ENCODE results near the gene TOP3A. TPM values are rescaled to one million over a fixed set of nuclear protein-coding genes. Genes with fewer than 3 reads are reported as not detected.

Gene TOP3A
- total RNA-seq, 1 experiment from 2014 or later: 19.0 TPM

- DNase-seq: no peak
- Histone ChIP-seq H3K27ac (ENCODE audit: low read length) (peak overlapping the region; percentile 45; the same call in 1 of the 2 replicates), H3K9me3 (ENCODE audit: low read length) (no peaks in the 10 kb centered on the region), H4K20me1 (ENCODE audit: insufficient read depth, low read depth, low read length) (peaks cover 9% of the 10 kb centered on the region; the same call in 1 of the 2 replicates), H3K4me2 (ENCODE audit: low read depth, low read length, poor library complexity, severe bottlenecking) (peak overlapping the region; percentile 86), H3K36me3 (ENCODE audit: insufficient read depth, low read length) (peaks cover 6% of the 10 kb centered on the region; the same call in 1 of the 2 replicates), H3K27me3 (ENCODE audit: low read length) (no peaks in the 10 kb centered on the region), H3K79me2 (ENCODE audit: low read length) (peaks cover 29% of the 10 kb centered on the region), H3K4me1 (ENCODE audit: low read length) (peaks cover 35% of the 10 kb centered on the region), H2AFZ (ENCODE audit: low read length) (peak overlapping the region; percentile 100; the same call in 1 of the 2 replicates), H3K9me2 (replicated peaks; ENCODE audit: insufficient read depth, low read length) (no peaks in the 10 kb centered on the region), H3K4me3 (ENCODE audit: low read length) (peak overlapping the region; percentile 83), H3K9ac (ENCODE audit: low read length) (peak overlapping the region; percentile 94)
These were observed 57.4 kb downstream of the TOP3A start for GRCh38 chr17:18257268-18257981.

- Histone ChIP-seq H3K4me2 (ENCODE audit: low read depth, low read length, poor library complexity, severe bottlenecking) (peak overlapping the region; percentile 86), H3K9me3 (ENCODE audit: low read length) (no peaks in the 10 kb centered on the region), H3K79me2 (ENCODE audit: low read length) (peaks cover 29% of the 10 kb centered on the region), H3K27ac (ENCODE audit: low read length) (no peak overlapping the region), H3K9ac (ENCODE audit: low read length) (peak overlapping the region; percentile 94), H3K4me3 (ENCODE audit: low read length) (peak overlapping the region; percentile 83), H2AFZ (ENCODE audit: low read length) (no peak overlapping the region), H4K20me1 (ENCODE audit: insufficient read depth, low read depth, low read length) (peaks cover 9% of the 10 kb centered on the region; the same call in 1 of the 2 replicates), H3K36me3 (ENCODE audit: insufficient read depth, low read length) (peaks cover 6% of the 10 kb centered on the region; the same call in 1 of the 2 replicates), H3K4me1 (ENCODE audit: low read length) (peaks cover 31% of the 10 kb centered on the region), H3K9me2 (replicated peaks; ENCODE audit: insufficient read depth, low read length) (no peaks in the 10 kb centered on the region), H3K27me3 (ENCODE audit: low read length) (no peaks in the 10 kb centered on the region)
- no peak for DNase-seq
These were observed 58.0 kb downstream of the TOP3A start for GRCh38 chr17:18256776-18257175.

GRCh38 chr17:18256351-18256750 is 58.4 kb downstream of the TOP3A start:
- no peak overlapping the region for H3K27ac ChIP-seq (ENCODE audit: low read length)
- H3K9ac ChIP-seq (ENCODE audit: low read length): no peak overlapping the region
- H3K4me2 ChIP-seq (ENCODE audit: low read depth, low read length, poor library complexity, severe bottlenecking): no peak overlapping the region
- H3K9me2 ChIP-seq (replicated peaks; ENCODE audit: insufficient read depth, low read length): no peaks in the 10 kb centered on the region
- peaks cover 6% of the 10 kb centered on the region; the same call in 1 of the 2 replicates for H3K36me3 ChIP-seq (ENCODE audit: insufficient read depth, low read length)
- H3K79me2 ChIP-seq (ENCODE audit: low read length): peaks cover 29% of the 10 kb centered on the region
- no peaks in the 10 kb centered on the region for H3K9me3 ChIP-seq (ENCODE audit: low read length)
- peaks cover 26% of the 10 kb centered on the region for H3K4me1 ChIP-seq (ENCODE audit: low read length)
- H3K27me3 ChIP-seq (ENCODE audit: low read length): no peaks in the 10 kb centered on the region
- DNase-seq: no peak
- no peak overlapping the region for H3K4me3 ChIP-seq (ENCODE audit: low read length)
- H2AFZ ChIP-seq (ENCODE audit: low read length): no peak overlapping the region
- H4K20me1 ChIP-seq (ENCODE audit: insufficient read depth, low read depth, low read length): peaks cover 9% of the 10 kb centered on the region; the same call in 1 of the 2 replicates

- peaks cover 29% of the 10 kb centered on the region for H3K79me2 ChIP-seq (ENCODE audit: low read length)
- no peak overlapping the region for H3K9ac ChIP-seq (ENCODE audit: low read length)
- no peaks in the 10 kb centered on the region for H3K27me3 ChIP-seq (ENCODE audit: low read length)
- H3K9me3 ChIP-seq (ENCODE audit: low read length): no peaks in the 10 kb centered on the region
- H3K36me3 ChIP-seq (ENCODE audit: insufficient read depth, low read length): peaks cover 6% of the 10 kb centered on the region; the same call in 1 of the 2 replicates
- H2AFZ ChIP-seq (ENCODE audit: low read length): no peak overlapping the region
- H3K4me1 ChIP-seq (ENCODE audit: low read length): peaks cover 22% of the 10 kb centered on the region
- no peak for DNase-seq
- no peak overlapping the region for H3K27ac ChIP-seq (ENCODE audit: low read length)
- H3K4me2 ChIP-seq (ENCODE audit: low read depth, low read length, poor library complexity, severe bottlenecking): no peak overlapping the region
- H3K4me3 ChIP-seq (ENCODE audit: low read length): no peak overlapping the region
- peaks cover 9% of the 10 kb centered on the region; the same call in 1 of the 2 replicates for H4K20me1 ChIP-seq (ENCODE audit: insufficient read depth, low read depth, low read length)
- no peaks in the 10 kb centered on the region for H3K9me2 ChIP-seq (replicated peaks; ENCODE audit: insufficient read depth, low read length)
These were observed 59.7 kb downstream of the TOP3A start for GRCh38 chr17:18254888-18255649.

GRCh38 chr17:18253947-18254821 is 60.6 kb downstream of the TOP3A start:
- no peaks in the 10 kb centered on the region for H3K27me3 ChIP-seq (ENCODE audit: low read length)
- H3K9ac ChIP-seq (ENCODE audit: low read length): no peak overlapping the region
- H3K27ac ChIP-seq (ENCODE audit: low read length): no peak overlapping the region
- H3K9me3 ChIP-seq (ENCODE audit: low read length): no peaks in the 10 kb centered on the region
- peaks cover 29% of the 10 kb centered on the region for H3K79me2 ChIP-seq (ENCODE audit: low read length)
- DNase-seq: no peak
- H4K20me1 ChIP-seq (ENCODE audit: insufficient read depth, low read depth, low read length): peaks cover 9% of the 10 kb centered on the region; the same call in 1 of the 2 replicates
- H3K36me3 ChIP-seq (ENCODE audit: insufficient read depth, low read length): peaks cover 6% of the 10 kb centered on the region; the same call in 1 of the 2 replicates
- H3K9me2 ChIP-seq (replicated peaks; ENCODE audit: insufficient read depth, low read length): no peaks in the 10 kb centered on the region
- H2AFZ ChIP-seq (ENCODE audit: low read length): no peak overlapping the region
- no peak overlapping the region for H3K4me2 ChIP-seq (ENCODE audit: low read depth, low read length, poor library complexity, severe bottlenecking)
- peaks cover 16% of the 10 kb centered on the region for H3K4me1 ChIP-seq (ENCODE audit: low read length)
- no peak overlapping the region for H3K4me3 ChIP-seq (ENCODE audit: low read length)

- peaks cover 9% of the 10 kb centered on the region; the same call in 1 of the 2 replicates for H4K20me1 ChIP-seq (ENCODE audit: insufficient read depth, low read depth, low read length)
These were observed 61.5 kb downstream of the TOP3A start for GRCh38 chr17:18253187-18253884.

GRCh38 chr17:18252160-18252559 is 62.6 kb downstream of the TOP3A start:
- H3K27me3 ChIP-seq (ENCODE audit: low read length): no peaks in the 10 kb centered on the region
- H3K4me2 ChIP-seq (ENCODE audit: low read depth, low read length, poor library complexity, severe bottlenecking): no peak overlapping the region
- peaks cover 12% of the 10 kb centered on the region; the same call in 1 of the 2 replicates for H3K36me3 ChIP-seq (ENCODE audit: insufficient read depth, low read length)
- H3K9me3 ChIP-seq (ENCODE audit: low read length): no peaks in the 10 kb centered on the region
- peaks cover 11% of the 10 kb centered on the region; the same call in 1 of the 2 replicates for H4K20me1 ChIP-seq (ENCODE audit: insufficient read depth, low read depth, low read length)
- no peak overlapping the region for H2AFZ ChIP-seq (ENCODE audit: low read length)
- H3K9me2 ChIP-seq (replicated peaks; ENCODE audit: insufficient read depth, low read length): no peaks in the 10 kb centered on the region
- H3K27ac ChIP-seq (ENCODE audit: low read length): no peak overlapping the region
- no peak for DNase-seq
- peaks cover 6% of the 10 kb centered on the region for H3K4me1 ChIP-seq (ENCODE audit: low read length)
- peaks cover 16% of the 10 kb centered on the region for H3K79me2 ChIP-seq (ENCODE audit: low read length)
- no peak overlapping the region for H3K4me3 ChIP-seq (ENCODE audit: low read length)
- H3K9ac ChIP-seq (ENCODE audit: low read length): no peak overlapping the region

More at GRCh38 chr17:18253187-18253884, 61.5 kb downstream of the TOP3A start:
- DNase-seq: no peak
- H3K27ac ChIP-seq (ENCODE audit: low read length): no peak overlapping the region
- peaks cover 27% of the 10 kb centered on the region for H3K79me2 ChIP-seq (ENCODE audit: low read length)
- H3K9me3 ChIP-seq (ENCODE audit: low read length): no peaks in the 10 kb centered on the region
- H3K4me3 ChIP-seq (ENCODE audit: low read length): no peak overlapping the region
- no peaks in the 10 kb centered on the region for H3K9me2 ChIP-seq (replicated peaks; ENCODE audit: insufficient read depth, low read length)
- no peak overlapping the region for H2AFZ ChIP-seq (ENCODE audit: low read length)
- H3K4me2 ChIP-seq (ENCODE audit: low read depth, low read length, poor library complexity, severe bottlenecking): no peak overlapping the region
- peaks cover 6% of the 10 kb centered on the region; the same call in 1 of the 2 replicates for H3K36me3 ChIP-seq (ENCODE audit: insufficient read depth, low read length)
- H3K9ac ChIP-seq (ENCODE audit: low read length): no peak overlapping the region
- H3K4me1 ChIP-seq (ENCODE audit: low read length): peaks cover 12% of the 10 kb centered on the region
- H3K27me3 ChIP-seq (ENCODE audit: low read length): no peaks in the 10 kb centered on the region

Data from Karpas-422 (cell line).